Fibroblast of gingiva (primary cell): ENCODE data around the gene CDYL2.
"Not testable (repeated sequence)": the region's sequence is repeated elsewhere in the genome, so short reads cannot be mapped to it uniquely, and the experiment has no call there.

Experiments used
- DNase-seq: peaks from one replicate; pipeline ENCODE4 v3.0.0-alpha.2; 2011; ENCODE audit warnings: low read depth

The CDYL2 gene

DNA sequence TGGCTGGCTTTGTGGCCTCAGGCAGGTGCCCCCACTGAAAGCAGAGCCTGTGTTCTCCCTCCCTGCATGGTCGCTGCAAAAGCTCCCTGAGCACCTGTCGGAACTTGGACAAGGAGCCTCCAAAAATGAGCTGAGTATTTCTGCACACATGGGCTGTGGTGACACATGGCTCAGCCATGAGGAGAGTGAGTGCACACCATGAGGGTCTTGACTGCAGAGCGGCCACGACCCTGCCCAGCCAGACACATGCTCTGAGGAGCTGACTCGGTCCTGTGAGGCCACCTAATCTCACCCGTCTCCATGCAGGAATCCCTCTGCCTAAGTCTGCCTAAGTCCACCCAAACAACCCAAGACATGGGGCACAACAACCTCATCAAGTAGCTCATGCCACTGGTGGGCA lies 134.7 kb downstream of the CDYL2 start:
- no peak for DNase-seq

DNA sequence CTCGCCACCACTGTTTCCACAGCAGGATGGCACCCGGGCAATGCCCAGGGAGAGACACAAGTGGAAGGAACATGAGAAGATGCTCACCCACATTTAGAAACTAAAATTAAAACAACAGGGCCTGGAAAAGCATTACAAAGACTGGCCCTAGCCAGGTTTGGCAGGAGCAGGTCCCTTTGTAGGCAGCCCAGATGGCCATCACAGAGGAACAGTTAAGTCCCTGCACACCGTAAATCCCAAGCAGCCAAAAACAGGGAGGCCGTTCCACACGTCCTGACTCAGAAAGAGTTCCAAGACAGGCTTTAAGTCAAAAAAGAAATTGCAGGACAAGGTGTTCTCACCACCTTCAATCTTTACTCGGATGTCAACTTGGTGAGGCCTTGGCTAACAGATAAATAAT lies 136.5 kb downstream of the CDYL2 start:
- DNase-seq, result no peak

DNA sequence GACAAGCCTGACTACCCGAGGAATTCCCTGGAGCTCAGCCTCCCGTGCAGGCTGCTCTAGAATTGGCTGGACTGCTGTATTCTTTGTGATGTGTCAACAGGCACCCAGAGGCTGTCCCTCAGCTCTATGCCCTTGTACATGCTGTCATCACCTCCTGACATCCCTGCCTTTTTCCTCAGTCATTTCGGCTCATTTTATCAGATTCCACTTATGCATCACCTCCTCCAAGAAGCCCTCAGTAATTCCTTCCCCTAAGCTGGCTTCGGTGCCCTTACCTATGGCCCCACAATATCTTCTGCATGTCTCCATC lies 137.2 kb downstream of the CDYL2 start:
- no peak for DNase-seq

DNA sequence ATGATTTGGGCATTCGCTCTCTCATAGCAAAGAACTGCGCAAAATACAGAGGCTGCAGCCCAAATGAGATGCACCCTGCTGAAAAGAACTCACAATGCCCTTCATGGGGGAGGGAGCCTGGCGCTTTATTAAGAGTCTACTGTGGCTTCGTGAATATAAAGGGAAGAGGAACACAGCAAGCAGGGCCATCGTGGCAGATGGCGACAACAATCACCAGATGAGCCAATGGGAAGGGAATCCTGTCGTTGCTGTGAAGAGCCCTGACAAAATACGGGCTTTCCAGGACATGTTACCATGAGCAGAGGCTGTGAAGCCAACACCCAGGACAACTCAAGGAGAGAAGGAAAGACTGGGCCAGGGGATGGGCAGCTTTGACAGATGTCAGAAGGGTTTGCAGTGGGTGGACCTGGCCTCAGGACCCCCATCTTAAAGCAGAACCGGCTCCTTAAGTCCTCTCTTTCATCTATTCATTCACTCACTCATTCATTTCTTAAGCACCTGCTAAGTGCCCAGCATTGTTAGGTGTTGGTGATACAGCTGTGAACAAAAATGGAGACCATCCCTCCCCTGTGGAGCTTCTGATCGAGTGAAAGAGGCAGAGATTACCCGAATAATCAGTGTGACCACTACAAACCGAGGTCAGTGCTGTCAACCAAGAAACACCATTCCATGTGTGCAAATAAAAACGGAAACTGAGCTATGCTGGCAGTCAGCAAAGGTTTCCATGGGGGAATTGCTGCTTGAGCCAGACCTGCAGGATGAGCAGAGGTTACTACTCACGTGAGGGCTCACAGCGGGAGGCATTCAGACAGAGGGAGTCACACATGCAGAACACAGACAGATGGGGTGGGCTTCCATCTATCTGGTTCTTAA lies 137.8 kb downstream of the CDYL2 start:
- DNase-seq, result no peak

DNA sequence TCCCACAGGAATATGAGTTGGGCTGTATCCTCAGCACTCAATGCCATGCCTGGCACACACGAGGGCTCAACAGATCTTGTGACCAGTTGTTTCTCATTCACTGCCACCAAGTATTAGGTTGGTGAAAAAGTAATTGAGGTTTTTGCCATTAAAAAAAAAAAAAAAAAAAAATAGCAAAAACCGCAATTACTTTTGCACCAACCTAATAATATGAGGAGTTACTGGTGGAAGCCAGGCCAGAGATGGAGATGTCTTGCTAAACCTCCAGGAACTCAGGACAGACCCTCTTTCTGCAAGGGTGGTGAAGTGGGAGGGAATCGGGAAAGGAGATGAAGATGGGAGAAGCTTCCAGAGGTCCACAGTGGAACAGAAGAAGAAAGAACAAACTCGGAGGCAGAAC lies 139.0 kb downstream of the CDYL2 start:
- no peak for DNase-seq

DNA sequence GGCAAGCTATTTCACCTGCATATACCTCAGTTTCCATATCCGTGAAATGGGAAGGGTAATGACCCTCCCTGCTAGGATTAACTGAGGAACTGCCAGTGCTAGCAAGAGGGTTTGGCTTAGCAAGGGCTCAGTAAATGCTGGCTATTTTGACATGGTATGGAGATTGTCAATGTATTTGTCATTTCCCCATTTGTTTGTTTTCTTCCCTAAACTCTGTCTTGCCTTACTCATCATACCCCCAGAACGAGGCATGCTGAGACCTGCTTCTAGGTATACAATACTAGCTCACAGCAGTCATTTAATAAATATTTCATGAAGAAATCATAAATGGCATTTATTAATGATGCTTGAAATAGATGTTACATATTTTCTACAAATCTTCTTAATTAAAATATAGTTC lies 139.6 kb downstream of the CDYL2 start:
- no peak for DNase-seq

DNA sequence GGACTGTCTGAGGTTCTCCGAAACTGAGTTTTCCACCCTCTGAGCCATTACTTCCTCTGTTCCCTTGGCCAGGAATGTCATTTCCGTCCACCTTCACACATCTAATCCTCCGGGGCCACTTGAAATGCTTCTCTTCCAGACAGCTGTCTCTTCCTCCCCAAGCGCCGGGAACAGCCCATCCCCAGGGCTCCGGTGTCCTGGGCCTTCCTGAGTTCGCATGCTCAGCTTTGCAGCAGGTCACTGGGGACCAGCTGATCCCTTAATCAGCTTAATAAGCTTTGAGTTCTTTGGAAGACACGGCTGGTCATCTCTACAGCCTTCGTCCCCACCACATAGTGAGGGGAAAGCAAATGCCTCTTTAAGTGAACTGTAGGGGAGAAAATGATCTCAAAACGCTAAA lies 140.2 kb downstream of the CDYL2 start:
- no peak for DNase-seq

DNA sequence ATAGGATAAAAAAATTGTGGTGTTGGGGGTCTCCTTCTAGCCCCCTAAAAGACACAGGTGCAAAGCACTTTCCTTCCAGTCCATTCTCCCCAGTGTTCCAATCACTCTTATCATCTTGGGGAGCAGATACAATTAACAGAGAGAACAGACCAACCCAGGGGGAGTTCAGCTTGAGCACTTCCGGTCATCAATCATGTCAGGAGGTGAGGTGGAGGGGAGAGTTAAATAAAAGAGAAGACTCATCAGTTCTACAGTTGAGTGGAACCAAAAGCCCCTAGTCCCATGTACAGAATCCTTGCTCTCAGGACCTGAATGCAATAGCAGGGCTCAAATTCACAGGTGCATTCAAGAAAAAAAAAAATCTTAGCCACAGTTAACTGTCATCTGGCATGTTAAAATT lies 141.3 kb downstream of the CDYL2 start:
- no peak for DNase-seq

DNA sequence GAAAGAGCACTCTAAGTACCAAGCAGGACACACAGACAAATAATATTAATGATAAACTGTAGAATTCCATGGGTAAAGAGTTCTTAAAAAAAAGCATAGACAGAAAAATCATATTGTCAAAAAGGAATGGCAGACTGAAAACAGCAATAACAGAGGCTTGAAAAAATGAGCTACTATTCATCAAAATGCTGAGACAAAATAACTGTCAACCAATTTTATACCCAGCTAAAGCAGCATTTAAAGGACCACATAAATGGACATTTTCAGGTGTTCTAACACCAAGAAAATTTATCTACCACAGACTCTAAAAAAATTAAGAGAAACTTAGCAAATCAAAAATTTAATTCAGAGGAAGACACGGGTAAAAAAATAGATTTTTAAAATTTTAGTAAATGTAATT lies 144.5 kb downstream of the CDYL2 start:
- no peak for DNase-seq

DNA sequence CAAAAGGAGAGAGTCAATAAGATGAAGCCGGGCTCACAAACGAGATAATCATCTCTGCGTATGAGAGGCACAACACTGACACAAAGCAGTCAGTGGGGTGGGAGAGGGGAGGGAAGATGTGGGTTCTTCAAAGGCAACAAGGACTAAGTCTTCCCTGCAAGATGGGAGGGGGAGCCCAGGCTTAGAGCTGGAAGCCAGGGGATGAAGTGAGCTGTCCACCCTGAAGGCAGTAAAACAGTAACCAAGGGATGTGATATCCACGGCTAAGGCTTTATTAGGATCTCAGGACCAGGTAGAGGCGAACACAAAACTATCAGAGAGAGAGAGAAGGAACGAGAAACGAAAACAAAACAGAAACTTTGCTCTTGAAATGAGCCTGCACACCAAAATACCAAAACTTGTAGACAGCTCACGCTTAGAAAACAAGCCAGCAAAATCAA lies 147.7 kb downstream of the CDYL2 start:
- DNase-seq, result no peak

DNA sequence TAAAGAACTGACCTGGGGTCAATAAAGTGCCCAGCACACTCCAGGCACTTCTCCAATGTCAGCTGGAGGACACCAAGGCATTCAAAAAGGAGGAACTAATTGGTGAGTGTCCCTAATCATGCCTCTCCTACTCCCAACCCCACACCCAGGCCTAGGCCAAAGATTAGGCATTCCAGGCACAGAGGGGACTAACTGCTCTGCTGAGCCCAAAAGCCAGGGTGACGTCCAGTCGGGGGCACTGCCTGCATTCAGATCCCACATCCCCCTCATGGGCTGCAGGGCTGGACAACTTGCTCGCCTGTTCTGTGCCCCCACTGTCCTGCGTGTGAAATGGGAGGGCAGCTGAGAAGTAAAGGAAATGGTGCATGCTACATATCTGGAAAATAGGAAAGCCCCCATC lies 148.2 kb downstream of the CDYL2 start:
- DNase-seq, result no peak

DNA sequence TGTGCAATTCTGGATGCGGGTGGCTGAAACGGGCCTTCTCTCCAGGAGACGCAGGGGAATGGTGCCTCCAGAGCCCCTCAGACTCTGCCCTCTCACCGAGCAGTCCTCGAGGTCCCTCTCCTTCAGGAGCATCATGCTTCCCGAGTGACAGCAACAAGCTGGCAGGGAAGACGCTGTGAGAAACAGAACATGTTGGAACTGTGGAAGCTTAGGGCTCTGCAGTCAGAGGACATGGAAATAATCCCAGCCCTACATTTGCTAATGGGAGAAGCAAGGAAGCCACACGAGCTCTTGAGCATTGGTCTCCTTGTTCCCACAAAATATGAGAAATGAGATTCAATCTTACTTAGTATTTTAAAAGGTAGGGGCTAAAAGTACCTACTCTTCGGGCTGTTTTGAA lies 148.6 kb downstream of the CDYL2 start:
- no peak for DNase-seq

DNA sequence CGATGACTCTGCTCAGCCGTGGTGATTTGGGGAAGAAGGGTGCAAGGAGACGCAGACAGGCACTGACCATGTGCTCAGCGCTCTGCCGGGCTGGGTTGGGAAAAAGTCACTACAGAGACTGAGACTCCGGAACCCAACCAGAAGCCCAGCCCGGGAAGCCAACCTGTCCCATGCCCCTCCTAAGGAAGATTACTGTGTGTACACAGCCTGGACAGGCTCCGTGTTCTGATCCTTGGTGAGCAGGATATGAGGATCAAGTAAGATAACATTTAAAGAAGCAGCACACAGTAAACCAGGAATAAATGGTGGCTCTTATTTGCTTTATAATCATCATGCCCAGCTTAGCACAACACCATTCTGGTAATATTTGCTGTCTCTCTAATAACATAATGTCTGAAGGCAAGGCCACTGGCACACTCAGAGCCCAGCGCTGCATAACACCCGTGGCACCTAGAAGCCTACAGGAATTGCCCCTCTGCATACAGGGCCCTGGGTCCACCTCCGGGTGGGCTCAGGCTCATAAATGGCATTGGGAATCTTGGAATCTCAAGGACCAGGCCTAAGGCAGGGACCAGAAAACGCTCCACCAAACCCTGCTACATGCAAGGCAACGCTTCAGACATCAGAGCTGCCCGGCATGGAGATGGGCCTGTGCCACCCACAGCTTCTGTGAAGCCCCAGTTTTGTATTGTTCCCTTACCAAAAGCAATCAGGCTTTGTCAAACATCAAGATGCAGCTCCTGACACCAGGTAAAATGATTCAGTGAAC lies 150.1 kb downstream of the CDYL2 start:
- DNase-seq, result no peak

DNA sequence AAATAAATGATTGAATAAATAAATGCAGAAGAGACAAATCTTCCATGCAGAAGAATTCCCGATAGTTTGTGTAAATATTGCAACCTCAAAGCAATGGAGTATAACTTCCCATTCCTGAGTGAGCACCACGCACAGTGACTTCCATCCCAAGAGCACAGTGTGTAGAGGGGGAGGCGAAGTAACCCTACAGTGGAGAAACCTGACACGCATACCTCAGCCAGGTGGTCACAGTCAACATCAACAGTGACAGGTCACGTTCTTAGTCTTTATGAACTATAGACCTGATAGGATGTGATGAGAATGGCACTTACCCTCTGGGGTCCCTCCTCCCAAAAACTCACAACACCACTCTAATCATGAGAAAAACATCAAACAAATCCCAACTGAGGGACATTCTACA lies 152.0 kb downstream of the CDYL2 start:
- no peak for DNase-seq

DNA sequence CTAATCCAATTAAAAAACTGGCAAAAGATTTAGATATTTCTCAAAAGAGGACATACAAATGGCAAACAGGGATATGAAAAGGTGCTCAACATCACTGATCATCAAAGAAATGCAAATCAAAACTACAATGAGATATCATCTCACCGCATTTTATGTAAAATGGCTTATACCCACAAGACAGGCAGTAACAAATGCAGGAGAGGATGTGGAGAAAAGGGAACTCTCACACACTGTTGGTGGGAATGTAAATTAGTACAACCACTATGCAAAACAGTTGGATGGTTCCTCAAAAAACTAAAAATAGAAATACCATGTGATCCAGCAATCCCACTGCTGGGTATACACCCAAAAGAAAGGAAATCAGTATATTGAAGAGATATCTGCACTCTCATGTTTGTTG lies 154.1 kb downstream of the CDYL2 start:
- not testable (repeated sequence) for DNase-seq

DNA sequence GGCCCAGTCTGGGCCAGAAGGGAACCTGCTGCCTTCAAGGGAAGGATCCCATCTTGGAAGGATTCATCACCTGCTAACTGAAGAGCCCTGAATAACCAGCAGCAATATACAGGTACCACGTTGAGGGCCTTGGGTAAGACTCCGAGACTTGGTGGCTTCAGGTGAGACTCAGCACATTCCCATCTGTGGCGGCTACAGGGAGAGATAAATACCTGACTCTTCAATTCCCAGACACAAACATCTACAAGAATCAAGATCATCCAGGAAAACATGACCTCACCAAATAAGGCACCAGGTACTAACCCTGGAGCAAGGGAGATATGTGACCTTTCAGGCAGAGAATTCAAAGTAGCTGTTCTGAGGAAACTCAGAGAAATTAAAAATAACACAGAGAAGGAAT lies 164.1 kb downstream of the CDYL2 start:
- DNase-seq, result no peak

DNA sequence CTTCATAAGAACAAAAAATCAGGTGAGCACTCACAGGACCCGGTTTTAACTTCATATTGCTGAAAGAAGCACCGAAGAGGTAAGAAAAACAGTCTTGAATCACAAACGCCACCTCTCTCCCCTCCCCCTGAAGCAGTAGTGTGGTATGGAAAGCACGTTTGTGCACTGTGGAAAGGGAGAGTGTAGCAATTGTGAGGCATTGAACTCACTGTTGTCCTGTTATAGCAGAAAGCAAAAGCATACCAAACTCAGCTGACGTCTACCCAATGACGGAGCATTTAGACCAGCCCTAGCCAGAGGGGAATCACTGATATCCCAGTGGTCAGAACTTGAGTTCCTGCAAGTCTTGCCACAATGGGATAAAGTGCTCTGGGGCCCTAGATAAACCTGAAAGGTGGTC lies 164.8 kb downstream of the CDYL2 start:
- DNase-seq, result no peak

DNA sequence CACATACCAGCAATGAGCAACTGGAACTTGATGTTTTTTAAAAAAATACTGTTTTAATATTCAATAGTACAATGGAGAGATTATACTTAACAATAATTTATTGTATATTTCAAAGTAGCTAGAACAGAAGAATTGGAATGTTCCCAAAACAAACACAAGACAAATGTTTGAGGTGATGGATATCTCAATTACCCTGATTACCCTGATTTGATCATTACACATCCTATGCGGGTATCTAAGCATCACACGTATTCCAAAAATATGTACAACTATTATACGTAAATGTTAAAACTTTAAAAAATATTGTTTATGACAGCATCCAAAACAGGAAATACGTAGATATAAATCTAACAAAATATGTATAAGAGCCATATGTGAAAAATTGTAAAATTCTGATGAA lies 166.8 kb downstream of the CDYL2 start:
- DNase-seq, result no peak

DNA sequence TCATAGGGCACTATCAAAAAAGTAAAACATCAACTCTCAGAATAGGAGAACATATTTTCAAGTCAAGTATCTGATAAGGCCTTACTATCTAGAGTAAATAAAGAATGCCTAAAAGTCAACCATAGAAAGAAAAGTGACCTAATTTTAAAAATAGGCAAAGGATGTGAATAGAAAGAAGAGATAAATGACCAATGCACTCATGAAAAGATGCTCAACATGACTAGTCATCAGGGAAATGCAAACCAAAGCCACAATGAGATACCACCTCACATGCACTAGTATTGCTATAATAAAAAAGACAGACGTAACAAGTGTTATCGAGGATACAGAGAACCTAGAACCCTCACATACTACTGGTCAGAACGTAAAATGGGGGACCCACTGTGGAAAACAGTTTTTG lies 172.8 kb downstream of the CDYL2 start:
- DNase-seq, result no peak

DNA sequence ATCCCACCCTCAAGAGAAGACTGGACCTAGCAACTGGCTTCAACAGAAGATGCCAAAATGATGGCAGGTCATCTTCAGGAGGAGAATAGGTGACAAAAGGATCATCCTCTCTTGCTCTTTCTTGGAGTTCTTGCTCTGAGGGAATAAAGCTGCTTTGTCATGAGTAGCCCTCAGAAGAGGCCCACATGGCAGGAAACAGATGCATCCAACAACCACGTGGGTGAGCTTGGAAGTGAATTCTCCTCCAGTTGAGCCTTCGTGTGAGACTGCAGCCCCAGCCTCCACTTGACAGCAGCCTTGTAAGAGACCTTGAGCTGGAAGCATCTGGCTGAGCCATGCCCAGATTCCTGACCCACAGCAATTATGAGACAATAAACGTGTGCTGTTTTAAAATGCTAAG lies 176.1 kb downstream of the CDYL2 start:
- no peak for DNase-seq

DNA sequence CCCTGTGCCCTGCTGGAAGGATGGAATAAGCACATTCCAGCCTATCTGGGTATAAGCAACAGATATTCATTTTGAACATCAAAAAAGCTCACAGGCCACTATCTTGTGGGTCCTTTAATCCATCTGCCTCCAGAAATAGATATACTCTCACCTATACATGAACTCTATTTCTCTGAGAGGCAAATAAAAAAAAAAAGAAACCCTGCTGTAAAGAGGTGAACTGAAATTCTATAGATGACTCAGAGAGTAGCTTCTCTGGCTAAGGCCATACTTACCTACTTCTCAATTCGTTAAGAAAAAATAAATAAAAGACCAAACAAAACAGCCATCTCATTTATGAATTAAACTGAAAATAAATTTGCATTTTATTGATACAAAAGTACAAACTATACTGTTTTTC lies 177.3 kb downstream of the CDYL2 start:
- DNase-seq, result no peak

DNA sequence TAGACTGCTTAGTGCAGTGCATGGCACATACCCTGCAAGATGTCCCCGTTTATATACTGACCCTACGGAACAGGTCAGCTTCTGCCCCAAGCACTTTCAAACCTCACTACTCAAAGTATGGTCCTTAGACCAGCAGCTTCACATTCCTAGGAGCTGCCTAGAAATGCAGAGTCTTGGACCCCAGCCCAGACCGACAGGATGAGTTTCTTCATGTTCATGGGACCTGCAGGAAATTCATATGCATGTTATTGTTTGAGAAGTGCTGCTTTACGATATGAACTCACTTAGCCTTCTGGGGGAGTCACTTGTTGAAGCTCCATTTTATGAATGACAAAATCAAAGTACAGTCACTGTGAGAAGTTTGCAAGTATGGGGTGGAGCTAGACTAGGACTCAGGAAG lies 181.0 kb downstream of the CDYL2 start:
- DNase-seq, result no peak

DNA sequence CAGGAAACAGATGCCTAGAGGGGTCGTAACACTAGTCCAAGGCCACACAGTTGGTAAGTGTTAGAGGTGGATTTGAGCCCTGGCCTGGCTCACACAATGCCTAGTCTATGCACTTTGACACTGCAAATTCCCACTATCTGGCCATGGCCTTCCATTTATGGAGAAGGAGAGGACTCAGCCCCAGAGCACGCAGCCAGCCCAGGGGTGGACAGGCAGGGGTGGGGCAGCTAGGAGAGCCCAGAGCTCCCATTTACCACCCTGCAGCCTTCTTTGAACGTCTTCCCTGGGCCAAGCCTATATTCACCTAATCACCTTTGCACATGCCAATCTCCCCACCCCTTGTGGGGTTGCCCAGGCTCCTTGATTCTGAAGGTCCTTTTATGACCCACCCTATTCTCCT lies 182.4 kb downstream of the CDYL2 start:
- no peak for DNase-seq
